CD4-positive, alpha-beta T cell treated with Interferon alpha-2 for 1 hour (primary cell): ENCODE measurements around the gene NELL2.
"Not testable (repeated sequence)": the region's sequence is repeated elsewhere in the genome, so short reads cannot be mapped to it uniquely, and the experiment has no call there.

Experiments
- DNase-seq, 2 donors: peaks; one replicate each; pipeline ENCODE4 v3.0.0-alpha.2; 2020 to 2022

NELL2 gene

GRCh38 chr12:44875954-44876543 is at the start of gene NELL2:
Gene NELL2 (minus strand): TSS chr12:44876315. CDS start chr12:44875869, 446 bp downstream.
- DNase-seq: peak; percentile 24 to 77

- DNase-seq: no peak
Measured at GRCh38 chr12:44921736-44922135, 45.6 kb upstream of the NELL2 start.

- DNase-seq: no peak
Measured at GRCh38 chr12:44917141-44917540, 41.0 kb upstream of the NELL2 start.

DNA sequence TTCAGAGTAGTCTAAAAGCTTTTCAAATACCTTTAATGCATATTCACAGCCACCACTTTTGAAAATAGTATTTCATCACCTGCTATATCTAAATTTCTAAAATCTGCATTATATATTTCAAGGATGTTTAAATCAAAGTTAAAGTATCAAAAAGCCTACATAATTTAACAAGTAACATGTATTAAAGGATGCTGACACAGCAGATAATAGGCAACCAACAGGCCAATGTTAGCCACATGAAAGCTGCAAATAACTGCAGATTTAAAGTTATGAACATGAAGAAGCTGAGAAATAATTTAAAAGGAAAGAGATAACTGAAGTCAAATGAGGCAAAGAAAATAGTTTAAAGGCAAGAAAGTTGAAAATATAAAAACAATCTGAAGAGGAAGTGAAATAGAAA is 39.8 kb upstream of the NELL2 start:
- no peak for DNase-seq

DNA sequence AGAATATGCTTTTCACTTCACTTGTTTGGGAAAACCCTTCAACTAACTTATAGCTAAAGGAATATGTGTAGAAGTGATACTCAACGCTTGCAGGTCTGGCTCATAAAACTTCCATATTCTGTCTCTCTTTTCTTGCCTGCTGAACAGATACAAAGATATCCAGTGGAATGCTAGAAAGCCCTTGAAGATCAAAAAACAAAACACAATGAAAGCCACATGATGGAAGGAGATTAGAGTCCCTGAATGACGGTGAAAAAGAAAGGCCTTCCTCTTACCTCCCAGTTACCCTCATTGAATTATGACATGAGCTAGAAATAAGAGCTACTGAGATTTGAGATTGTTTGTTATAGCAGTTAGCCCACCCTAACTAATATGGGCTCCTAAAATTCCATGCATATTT is 28.2 kb upstream of the NELL2 start:
- no peak for DNase-seq

GRCh38 chr12:44898108-44898507 is 22.0 kb upstream of the NELL2 start:
- DNase-seq: not testable (repeated sequence)

- DNase-seq: no peak
Measured at GRCh38 chr12:44889926-44890325, 13.8 kb upstream of the NELL2 start.

DNA sequence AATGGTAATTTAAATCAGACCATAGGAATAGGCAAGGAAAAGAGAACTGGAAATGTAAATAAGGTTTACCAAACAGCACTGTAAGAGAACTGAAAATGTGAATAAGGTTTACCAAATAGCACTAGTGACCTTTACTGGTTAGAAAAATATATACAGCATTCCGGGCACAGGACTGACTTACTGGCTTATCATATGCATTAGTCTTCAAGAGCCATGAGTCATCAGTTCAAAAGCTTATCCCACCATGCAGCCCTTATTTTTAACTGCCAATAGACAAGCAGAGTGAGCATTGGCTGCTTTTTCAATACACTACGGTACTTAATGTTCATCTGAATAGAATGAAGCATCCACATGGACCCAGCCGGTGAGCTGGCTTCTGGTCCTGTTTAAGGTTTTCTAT is 13.0 kb upstream of the NELL2 start:
- no peak for DNase-seq

DNA sequence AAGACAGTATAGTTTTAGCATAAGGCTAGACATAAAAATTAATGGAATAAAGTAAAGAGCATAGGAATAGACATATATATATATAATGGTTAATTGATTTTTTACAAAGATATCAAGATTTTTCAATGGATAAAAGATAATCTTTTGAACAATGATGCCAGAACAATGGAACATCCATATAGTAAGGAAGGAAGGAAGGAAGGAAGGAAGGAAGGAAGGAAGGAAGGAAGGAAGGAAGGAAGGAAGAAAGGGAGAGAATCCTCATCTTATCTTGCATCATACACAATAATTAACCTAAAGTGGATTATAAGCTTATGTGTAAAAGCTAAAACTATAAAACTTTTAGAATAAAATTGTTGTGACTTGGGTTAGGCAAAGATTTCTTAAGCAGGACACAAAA is 9.8 kb upstream of the NELL2 start:
- DNase-seq: no peak

DNA sequence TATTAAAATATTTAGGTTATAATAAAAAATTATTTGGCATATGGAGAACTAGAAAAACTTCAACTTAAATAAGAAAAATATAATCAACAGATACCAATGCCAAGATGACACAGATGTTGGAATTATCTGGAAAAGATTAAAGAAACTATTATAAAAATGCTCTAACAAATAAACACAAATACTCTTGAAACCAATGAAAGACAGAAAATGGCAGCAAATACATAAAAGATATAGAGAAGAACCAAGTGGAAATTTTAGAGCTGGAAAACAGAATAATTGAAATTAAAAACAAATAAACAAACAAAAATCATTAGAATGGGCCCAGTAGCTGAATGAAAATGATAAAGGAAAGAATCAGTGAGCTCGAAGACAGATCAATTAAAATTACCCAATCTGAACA is 5.1 kb upstream of the NELL2 start:
- DNase-seq: no peak

DNA sequence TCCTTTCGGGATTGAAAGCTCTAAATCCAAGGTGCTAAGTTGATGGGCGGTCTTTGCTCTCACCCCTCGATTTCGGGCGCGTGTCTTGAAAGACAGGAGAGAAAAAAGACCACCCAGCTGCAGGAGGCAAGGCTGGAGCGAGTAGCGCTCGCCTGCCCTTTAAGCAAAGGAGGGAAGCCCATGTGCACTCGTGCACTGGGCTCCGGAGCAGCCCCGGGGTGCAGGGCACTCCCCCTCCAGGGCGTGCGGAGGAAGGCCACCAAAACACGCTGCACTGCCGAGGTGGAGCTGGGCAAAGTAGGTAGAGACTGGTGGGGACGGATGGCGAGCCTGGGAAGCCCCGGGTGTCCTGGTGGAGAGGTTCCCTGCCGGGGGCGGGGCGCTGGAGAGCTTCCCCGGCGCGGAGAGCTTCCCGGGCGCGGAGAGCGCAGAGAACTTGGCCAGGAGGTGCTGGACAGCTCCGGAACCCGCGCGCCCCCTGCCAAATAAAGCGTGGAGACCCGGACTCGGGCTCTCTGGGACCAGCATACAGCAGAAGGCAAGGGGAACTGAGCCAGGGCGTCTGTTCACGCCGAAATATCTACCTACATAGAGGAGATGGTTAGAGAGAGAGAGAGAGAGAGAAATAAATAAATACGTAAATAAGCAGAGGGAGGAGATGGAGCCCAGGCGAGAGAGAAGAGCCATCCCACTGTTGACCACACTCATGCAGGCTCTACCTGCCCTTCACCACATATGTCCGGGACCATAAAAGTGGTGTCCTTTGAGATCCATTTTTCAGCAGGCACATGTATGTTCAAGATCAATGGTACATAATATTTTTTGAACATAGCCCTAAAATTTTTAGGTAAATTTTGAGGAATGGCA is 662 bp upstream of the NELL2 start:
- peak; percentile 22 to 58 for DNase-seq

DNA sequence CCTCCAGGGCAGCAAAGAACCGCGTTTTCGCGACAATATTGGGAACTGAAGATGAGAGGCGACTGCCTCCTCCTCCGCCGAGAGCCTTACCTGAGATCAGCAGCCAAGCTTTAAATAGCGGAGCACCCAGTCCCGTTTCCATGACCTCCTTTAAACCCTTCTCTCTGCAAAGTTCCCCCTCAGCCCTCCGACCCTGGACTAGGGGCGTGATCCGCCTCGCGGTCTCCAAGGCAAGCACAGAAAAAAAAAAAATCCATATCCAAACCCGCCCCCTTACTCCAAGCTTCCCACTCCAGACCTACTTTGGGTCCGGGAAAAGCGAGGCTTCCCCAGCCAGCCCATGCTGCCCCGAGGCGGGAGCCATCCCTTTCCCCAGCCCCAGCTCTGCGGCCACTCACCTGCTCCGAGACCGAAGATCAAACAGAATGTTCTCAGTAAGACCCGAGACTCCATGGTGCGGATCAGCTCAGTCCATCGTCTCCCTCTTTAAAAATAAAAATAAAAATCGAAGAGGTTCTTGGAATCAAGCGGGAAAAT is 630 bp downstream of the NELL2 start:
- no peak for DNase-seq

GRCh38 chr12:44874981-44875416 is 1.1 kb downstream of the NELL2 start:
- peak in 1 of 2 donors; percentile 39 for DNase-seq

- DNase-seq: peak in 1 of 2 donors; percentile 57
Measured at GRCh38 chr12:44873898-44874297, 2.2 kb downstream of the NELL2 start.

DNA sequence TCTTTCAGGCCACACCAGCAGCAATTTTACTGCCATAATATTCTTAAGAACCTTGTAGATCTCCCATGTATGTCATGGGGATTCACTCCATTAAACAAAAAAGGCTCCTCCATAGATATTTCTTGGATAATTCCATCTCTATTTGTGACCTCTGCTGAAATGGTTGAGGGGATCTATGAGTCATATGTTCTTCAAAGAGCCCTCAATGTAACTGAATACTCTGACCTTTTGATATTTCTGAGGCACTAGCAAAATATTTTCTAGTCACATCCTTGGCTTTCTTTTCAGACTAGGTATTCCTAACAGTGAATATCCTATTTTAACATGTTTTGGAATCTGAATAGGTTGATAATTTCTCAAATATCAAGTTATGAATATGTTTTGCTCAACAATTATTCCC is 6.6 kb downstream of the NELL2 start:
- no peak for DNase-seq

DNA sequence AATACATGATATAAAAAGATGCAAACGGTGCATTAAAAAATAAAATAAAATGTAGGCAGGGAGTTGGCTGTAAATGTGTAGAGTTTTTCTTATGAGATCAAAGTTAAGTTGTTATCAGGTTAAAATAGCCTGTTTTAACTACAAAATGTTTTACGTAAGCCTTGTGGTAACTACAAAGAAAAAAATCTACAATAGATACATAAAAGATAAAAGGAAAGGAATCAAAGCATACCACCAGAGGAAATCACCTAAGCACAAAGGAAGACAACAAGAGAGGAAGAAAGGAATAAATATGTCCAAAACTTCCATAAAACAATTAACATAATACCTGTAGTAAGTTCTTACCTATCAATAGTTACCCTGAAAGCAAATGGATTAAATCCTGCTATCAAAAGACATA is 12.2 kb downstream of the NELL2 start:
- DNase-seq: peak in 1 of 2 donors; percentile 47

DNA sequence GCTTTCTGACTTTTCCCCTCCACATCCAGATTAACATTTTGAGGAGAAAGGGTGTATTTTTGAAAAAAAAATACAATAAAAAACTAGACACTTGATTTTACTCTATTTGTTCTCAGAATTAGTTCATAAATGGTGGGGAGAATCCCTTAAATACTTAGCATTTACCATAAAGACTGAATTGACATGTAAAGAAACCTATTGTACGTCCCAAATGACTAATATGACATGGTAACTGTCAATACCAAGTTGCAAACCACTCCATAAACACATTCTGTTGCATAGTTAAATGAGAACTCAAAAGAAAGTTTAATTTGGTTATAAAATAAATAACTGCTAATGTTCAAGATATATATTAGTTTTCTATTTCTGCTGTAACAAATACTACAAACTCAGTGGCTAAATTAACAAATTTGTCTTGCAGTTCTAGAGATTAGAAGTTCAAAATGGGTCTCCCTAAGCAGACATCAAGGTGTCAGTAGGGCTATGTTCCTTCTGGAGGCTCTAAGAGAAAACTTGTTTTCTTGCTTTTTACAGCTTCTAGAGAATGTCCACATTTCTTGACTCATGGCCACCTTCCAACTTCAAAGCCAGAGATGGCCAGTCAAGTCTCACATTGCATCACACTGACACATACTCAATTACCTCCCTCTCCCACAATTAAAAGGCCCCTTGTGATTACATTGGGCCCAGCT is 16.0 kb downstream of the NELL2 start:
- DNase-seq: no peak

DNA sequence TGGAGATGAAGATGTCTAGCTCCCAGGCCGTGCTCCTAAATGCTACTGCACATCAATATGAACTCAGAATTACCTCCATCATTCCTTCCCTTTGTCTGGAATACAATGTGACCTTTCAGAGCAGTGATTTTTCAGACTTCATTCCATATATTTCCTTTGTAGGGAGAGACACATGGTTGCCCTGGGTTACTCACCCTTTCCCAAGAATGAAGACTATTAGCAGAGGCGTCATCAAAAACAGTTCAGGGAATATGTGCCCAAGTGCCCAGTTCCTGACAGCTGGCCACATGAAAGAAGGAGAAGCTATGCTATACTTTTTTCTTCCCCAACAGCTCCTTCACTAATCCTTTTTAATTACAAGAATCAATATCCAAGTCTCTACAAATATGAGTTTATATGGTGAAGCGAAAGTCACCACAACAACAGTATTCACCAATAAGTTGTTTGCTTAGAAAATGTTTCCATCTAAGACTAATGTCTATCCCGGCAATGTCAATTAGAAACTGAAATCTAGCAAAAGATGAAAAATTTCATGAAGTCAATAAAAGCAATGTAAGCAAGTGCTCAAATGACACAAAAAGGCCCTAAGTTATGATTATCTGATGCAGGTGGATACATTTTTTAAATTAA is 17.8 kb downstream of the NELL2 start:
- DNase-seq: no peak

GRCh38 chr12:44852483-44852882 is 23.6 kb downstream of the NELL2 start:
- DNase-seq: peak in 1 of 2 donors; percentile 44

GRCh38 chr12:44851586-44851985 is 24.5 kb downstream of the NELL2 start:
- DNase-seq: no peak

GRCh38 chr12:44848703-44849085 is 27.4 kb downstream of the NELL2 start:
- DNase-seq: no peak

DNA sequence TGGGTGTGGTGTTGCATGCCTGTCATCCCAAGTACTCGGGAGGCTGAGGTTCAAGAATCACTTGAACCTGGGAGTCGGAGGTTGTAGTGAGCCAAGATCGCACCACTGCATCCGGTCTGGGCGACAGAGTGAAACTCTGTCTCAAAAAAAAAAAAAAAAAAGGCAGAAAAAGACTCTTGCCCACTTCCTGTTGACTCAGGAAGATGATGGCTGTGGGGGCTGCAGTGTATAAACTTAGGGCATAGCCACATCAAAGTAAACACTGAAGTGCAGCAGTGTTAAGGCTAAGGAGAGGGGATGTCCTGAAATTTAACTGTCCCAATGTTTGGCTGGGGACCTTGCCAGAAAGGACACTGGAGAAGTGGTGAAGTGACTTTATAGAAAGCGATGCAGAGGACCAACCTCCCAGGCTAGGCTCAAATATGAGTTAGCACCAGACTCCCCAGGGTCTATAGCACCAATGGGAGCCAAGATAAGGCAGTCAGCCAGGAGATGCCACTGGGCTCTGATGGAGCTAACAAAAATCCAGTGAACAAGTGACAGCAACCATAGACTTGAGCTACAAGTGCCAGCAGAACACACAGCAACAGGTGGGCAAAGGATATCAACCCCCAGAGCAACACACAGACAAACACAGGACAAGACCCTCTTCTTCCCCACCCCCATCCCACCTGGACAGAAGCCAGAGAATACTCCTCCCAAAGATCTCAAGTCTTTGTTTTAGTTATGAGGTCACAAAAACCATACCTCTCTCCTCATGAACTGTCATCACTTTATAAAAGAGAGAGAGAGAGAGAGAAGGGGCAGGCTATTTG is 28.0 kb downstream of the NELL2 start:
- DNase-seq: peak; percentile 64 to 84
